Epidermal melanocyte (primary cell): Measurements from ENCODE around the gene SETD3.
A peak's percentile ranks its signal among the peaks of the same experiment; 100 is the strongest.

ENCODE experiments used
- DNase-seq: peaks from one replicate; pipeline ENCODE4 v3.0.0; 2011; ENCODE audit warnings: low spot score; ENCODE audit not compliant: insufficient read length

Gene SETD3

DNA sequence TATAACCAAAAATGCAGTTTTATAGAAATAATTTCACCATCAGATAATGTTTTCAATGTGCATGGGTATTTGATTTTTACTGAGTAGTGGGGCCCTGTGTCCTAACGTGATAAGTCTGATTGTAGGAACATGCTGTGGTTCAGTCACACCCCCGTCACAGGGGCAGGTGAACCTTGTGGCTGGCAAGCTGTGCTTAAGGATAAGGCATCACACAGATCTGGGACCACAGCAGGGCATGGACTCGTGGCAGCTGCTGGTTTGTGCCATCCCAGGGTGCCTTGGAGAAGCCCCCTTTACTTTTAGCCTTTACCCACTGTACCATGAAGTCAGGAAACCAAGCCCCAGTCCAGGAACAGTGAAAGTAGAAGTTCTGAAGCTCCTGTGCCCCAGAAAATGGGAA lies 17.2 kb upstream of the SETD3 start:
- no peak for DNase-seq

DNA sequence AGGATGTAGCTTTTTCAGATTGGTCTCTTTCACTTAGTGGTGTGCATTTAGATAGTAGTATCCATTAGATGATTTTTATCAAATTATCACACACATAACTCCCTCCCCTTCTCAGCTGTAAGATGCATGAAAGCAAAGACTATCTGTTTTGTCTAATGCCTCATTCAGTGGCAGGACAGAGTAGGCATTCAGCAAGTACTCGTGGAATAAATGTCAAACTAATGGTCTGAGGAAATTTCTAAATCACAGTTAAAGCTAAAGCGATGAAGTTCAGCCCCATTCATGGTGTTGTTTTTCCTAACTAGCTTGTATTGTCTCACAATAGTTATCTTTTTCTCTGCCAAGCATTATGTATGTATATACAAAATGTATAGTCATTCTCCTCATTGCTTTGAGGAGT lies 16.7 kb upstream of the SETD3 start:
- DNase-seq, result no peak

DNA sequence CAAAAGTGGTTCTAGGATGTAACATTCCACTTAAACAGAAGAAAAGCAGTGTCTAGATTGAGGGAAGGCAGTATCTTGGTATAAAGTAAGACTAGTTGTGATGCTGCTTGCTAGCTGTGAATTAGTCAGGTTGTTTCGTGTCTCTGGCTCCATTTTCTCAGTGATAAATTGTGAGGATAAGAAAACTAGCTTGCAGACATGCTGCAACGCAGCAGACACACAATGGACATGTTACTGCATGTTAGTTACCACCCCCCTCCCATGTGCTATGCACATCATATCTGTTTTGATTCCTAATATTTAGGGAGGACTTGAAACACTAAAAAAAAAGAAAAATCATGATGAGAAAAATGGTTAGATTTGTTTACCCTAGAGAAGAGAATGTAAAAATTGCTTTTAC lies 3.4 kb upstream of the SETD3 start:
- DNase-seq, result no peak

DNA sequence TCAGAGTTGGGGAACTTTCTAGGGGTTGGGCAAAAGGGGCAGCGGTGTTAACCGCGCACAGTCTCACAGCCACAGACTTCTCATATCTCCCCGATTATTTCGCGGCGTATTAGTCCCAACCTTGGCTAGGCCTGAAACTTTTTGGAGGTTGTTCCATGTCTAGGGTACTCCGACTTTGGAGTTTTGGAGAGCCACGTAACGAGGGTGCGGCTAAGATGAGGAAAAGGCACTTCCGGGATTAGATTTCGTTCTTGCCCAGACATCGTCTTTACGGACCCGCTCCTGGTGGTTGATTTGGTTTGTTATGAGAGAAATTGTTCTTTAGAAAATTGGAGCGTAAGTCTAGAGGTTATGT lies 1.1 kb upstream of the SETD3 start:
- DNase-seq, result no peak

DNA sequence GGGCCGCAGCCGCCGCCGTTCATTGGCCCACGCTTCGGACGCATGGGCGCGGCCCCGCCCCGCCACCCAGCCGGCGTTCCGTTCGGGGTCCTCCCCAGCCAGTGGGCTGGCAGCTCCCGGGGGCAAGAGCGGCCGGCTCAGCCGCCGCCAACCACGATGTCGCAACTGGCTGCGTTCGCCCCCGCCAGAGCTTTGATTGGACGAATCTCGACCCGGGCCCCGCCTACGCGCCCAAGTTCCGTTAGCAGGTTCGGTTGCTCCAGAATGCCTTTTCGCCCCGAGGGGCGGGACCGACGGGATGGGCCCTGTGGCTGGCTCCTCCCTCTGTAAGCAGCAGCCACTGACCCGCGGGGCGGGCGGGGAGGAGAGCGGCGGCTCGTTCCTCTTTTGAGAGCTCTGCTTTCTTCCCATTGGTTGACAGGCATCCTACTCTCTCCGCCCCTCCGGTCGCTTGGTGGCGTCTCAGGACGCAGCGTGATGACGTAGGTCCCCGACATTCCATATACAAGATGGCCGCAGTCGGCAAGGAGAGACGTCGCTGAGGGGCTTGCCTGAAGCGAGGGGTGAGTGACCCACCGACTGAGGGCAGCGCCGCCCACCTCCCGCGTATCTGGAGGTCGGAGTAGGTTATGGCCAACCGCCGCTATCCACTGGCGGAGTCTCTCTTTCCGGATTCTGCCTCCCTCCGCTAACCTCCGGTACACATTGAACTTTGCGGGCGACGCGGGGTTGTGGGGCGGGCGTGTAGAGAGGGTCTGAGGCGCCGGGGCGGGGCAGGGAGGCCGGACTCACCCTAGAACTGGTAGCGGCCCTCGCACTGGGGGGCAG lies 472 bp upstream of the SETD3 start, which contains the start of gene CCNK:
Gene CCNK, plus strand, starts transcription at position 493 of the 828 bp plus-strand sequence. CDS start 11,269 bp downstream, outside the sequence.
- DNase-seq, result peak; percentile 98

DNA sequence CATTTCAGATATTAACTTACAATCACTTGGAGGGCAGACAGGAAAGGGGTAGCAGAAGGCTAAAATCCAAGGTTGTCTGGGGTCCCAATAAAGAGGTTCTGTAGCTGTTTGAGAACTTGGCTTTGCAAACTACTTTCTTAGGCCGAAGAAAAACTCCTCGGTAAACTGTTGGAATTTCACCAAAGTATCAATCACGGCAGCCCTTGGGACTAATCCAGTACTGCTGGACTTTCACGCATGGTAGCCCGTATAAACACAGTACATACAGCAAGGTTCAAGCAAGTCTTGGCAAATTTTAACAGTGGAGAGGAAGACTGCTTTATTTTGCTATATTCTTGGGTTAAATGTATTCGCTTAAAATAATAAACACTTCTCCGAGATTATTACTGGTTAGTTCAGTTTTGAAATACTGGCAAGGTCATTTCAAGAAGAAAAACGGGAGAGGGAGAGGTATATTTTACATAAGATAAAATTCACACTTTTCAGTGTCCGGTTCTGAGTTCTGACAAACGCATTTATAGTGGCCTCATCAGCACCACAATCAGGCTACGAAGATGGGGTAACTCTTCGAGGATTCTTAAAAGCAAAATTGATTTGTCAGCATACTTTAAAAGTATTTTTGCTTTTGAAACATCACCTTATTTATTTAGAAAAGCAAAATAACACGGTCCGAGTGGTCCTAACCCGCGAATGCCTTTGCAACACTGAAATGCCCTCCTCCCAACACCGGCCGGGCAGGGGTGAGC lies 1.3 kb downstream of the SETD3 start:
- no peak for DNase-seq

DNA sequence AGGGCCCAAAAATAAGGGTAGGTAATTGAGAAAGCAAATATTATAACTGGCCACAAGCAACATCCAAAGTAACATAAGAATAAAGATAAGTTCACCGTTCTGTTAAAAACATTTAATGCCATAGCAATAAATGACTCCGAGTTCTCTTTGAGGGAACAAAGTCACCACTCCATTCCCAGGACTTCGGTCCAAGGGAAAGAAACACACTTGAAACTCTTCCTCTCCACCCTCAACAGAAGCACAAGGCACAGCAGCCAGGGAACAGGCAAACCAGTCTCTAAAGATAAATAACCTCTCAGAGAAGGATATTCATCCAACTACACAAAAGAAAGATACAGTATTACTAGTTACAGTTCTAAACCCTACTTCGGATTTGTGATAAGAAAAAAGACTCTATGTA lies 2.5 kb downstream of the SETD3 start:
- DNase-seq, result no peak

DNA sequence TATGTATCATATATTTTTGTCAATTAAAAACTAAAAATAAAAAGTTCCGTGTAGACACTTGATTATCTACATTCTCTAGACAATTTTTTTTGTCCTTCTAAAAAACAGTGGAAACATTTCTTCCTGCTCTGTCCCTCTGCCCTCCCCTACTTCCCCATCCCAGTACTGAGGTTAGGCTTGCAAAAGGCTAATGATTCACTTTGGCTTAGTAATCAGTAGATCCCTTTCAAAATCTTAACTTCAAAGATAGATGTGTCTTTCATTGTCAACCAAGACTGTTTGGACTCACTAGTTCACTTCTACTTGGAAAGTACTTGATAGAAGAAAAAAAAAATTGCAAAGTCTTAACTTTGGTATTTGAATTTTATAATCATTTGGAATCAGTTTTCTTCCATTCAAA lies 3.8 kb downstream of the SETD3 start:
- DNase-seq, result no peak

DNA sequence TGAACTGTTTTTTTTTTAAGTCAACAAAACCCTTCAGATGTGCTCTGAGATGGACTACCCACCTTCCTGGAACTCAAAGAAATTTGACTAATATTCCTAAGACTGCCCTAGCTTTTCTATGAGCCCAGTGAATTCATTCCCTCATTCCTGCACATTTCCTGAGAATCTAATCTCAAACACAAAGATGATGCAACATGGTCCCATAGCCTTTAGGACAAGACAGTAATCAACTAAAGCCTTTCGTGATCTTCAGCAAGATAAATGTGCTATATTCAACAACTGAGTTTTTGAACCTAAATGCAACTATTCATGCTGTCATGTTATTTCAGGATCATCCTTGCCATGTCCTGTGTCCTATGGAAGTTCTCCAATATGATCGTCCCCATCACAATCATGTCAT lies 5.0 kb downstream of the SETD3 start:
- no peak for DNase-seq

DNA sequence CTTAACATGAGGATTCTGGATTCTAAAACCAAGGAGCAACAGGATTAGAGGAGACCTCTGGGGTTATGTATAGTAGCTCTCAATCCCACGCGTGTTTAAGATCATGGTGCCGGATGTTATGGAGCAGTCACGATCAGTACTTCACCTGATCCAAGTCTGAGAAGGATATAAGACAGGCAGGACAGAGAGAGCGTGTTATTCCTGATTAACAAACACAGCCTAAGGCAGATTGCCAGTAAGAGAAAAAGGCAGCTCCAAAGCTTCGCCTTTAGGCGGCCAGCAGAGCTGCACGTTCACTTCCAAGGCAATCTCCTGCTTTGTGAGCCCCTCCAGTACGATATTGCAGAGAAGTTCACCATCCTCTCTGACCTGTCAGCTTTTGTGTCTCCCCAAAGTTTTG lies 5.5 kb downstream of the SETD3 start:
- DNase-seq, result no peak

DNA sequence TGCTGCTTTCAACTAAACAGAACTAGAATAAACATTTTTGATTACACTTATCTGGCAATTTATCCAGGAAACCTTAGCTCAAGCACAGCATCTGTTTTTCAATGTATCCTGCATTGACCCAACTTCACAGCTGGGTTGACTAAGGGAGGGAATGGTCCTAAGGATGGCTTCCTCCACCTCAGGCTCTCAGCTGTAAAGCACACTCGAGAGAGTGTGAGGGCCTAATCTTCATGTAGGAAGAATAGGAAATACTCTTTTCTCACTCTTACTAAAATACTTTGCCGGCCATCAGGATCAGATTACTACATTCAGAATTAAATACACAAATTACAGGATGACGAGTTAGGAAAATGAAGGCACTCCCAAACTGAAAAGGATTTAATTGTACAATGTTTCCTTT lies 7.2 kb downstream of the SETD3 start:
- DNase-seq, result no peak

DNA sequence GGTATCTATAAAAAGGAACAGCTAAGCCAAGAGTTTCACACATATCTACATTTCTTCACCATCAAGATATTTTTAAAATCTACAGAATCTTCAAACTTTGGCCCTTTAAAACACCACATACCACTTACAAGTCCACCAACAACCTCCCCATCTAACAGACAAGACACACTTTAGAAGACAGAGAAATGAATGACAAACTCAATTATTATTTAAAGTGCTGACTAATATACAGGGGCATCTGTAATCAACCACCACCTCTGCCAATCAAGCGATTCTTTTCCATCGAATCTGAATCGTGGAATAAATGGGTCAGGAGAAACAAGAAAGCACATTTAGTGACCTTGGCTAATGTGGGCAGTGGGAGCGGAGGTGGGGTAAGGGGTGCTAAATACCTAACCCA lies 7.7 kb downstream of the SETD3 start:
- no peak for DNase-seq

DNA sequence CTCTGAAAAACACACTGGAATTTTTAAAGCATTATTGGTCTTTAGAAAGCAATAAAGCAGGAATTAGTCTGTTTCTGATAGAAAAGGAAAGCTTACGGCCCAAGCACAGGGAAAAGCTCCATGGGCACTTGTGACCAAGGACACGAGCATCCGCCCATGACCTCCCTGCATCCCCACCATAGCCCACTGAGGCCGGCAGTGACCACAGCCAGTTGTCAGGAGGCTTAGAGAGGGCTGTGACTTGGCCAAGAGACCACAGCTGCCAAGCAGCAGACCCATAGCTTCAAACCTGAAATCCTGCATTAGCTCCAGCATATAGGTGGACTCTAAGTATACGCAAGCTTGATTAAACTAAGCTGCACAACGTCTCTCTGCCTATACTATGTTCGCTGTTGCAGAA lies 8.9 kb downstream of the SETD3 start:
- DNase-seq, result no peak

DNA sequence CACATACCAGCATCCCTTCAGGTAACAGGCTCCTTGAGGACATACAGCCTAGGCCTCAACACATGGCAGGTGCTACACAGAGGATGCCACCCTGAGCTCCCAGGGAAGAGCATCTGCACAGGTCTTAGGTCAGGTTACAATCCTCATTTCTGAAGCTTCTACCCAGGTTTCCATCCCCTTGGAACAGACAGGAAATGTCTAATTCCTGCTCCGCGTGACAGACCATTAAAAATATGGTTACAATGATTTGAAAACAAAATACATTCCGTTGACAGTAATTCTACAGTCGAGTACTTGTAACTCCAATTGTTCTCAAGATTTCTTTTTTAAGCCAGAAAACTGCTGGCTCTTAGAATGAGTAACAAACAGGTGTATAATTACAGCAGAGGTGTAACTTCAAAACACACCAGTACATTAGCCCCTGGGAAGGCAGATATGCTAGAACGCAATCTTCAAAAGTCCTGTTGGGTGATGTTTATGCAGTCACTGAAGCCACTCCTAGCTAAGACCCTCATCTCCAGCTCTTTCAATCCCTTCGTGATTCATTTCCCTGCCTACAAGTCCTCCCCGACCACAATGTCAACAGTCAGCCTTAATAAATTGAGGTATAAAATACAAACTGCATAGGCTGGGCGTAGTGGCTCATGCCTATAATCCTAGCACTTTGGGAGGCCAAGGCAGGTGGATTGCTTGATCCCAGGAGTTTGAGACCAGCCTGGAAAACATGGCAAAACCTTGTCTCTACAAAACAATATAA lies 11.6 kb downstream of the SETD3 start:
- DNase-seq, result no peak

DNA sequence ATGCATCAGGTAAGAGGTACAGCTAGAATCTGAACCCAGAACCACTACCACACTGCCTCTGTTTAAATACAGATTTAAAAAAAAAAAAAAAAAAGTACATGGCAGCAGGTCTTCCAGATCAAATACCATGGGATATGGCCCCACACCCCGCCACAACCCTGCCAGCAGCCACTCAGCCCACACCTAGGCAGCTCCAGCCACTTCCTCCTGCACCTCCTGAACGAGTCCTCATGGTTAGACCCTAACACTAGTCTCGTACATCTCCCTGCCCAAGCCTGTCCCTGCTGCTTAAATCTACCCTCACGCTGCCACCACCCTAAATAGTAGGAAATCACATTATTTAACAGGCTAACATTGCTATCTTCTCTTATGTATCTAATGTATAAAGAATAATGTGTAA lies 12.6 kb downstream of the SETD3 start:
- no peak for DNase-seq

DNA sequence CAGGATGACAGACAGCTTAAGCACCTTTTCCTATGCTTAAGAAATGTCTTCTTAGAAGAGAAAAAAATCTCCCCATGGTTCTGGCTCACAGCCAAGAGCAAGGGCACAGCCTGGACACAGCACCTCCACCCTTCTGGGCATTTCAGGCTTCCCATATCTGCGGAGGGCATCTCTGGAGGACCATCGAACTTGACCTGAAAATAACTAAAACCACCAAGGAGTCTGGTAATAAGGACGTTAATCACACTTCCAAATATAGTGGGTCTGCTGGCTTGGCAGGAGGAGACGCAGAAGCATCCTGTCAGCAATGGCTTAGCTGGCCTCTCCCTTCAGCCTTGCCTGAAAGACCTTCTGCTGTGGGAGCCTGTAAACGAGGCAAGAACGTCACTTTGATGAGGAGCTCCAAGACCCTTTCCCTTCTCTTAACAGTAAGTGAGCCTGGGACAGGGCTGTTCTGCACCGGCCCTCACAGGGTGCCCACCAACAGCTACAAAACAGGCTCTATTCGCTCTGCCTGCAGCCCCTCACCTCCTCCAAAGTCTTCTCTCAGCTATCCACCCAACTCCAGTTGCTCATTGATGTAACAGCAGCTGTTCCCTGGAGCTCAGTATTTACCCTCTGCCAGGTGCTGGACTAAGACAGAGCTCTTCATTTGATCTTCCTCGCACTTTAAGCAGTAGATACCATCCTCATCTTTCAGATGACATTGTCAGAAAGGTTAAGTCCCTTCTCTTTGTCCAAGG lies 13.2 kb downstream of the SETD3 start:
- no peak for DNase-seq

DNA sequence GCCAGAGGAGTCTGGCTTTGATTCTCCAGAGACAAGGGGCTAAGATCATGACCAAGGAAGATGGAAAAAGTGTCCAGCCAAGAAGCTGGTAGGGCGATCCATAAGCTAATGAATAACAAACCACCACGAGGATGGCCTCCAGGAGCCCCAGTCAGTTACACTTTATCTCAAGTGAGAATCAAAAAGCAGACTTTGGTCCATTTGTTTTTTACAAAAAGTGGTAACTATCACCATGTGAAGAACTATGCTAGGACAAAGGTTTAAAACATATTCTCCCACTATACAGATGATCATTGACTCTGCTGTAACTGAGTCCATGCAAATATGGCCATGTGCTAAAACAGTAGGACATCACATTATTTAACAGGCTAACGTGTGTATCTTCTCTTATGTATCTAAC lies 13.9 kb downstream of the SETD3 start:
- DNase-seq, result no peak

DNA sequence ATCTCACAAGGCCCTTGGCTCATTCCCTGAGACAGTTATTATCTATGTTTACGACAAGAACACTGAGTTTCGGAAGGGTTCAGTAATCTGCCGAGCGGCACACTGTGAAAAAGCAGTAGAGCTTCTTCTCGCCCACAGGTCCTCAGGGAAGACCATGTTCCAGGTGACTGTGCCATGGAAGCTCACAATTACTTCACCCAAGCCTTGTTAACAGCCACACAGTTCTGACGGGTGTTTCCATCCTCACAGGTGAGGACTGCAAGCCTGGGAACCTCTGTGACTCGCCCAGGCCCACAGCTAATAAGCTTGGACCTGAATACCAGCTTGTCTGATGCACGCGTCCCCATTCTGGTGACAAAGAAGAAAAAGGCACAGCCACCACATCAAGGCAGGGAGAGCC lies 15.4 kb downstream of the SETD3 start:
- DNase-seq, result no peak

DNA sequence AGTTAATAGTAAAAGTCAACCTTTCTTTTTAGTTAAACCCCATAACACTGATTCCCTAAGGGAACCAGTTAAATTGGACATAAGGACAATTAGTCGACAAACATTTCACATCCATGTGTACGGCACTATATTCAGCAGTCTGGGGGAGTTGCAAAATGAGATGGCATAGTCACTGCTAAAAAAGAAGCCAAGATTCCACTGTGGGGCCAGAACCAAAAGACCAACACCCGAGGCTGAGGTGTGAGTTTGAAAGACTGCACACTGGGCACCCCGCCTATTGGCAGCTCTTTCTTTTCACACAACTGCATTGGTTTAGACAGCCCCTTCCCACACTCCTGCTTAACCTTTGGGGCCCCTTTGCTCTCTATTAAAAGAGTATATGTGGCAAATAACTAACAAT lies 16.7 kb downstream of the SETD3 start:
- no peak for DNase-seq

DNA sequence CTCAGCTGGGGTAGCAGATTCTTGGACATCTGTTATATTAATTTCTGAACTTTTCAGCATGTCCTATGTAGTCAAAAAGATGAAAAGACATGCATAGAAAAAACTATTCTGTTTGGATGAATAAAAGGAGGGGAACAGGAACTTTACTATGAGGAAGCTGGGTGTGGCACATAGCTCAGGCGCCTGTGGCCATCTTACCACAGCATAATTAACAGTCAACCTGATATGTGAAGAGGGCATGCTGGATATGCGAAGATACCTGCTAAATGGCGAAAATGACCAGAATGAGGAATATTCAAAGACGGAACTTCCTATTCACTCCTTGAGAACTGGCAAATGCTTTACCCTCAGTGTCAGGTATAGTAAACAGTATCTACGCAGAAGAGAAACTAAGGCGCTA lies 18.4 kb downstream of the SETD3 start:
- no peak for DNase-seq

DNA sequence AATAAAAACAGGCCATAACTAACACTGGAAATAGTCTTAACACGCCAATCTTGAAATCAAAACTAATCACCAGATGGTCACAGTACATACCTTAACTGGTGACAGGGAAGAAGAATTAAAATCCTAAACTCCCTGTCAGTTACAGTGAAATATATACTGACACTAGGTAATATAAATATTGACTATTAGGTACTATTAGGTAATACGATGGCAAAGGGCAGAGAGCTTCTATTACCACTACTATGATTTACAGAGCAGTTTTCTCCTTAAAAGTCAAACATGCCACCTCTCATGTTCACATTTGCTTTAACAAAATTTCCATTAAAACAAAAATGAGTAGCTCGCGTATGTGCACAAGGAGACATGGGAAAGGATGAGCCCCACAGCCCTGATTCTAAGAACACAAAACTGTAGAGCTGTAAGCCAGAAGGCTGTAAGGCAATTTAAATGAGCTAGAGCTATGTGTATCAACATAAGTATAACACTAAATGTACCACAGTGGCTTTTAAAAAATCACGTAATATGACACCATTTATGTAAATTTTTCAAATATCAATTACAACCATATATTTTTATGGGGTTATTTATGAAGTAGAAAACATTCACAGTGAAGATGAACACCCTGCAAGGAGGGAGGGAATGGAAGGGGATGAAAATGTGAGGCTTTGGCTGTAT lies 19.1 kb downstream of the SETD3 start:
- no peak for DNase-seq
